HG02571 (cell line): Measurements from ENCODE around the gene MRPL40.
"Not testable (repeated sequence)": the region's sequence is repeated elsewhere in the genome, so short reads cannot be mapped to it uniquely, and the experiment has no call there.

Experiments used
- ATAC-seq: cut with Tn5 transposase; IDR thresholded peaks from one replicate; pipeline ENCODE4 v1.9.1; 2021; ENCODE audit warnings: mild to moderate bottlenecking, moderate library complexity; ENCODE audit not compliant: unreplicated experiment

Gene MRPL40

DNA sequence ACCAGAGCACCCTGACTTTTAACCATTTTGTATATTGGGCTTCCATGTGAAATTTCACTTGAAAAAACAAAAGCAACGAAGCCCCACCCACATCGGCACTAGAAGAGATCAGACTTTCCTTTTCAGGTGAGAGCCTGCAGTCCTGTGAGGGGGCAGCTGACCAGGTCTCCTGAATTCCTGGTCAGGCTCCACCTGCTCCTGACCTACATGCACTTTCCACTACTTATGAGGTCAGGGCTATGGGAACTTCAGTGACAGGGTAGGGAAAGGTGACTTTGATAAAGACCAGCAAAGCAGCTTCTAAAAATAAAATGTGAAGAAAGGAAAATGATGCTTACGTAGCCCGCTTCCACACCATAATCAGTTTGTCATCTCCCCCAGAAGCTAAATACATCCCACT lies 25.5 kb upstream of the MRPL40 start:
- ATAC-seq: no peak

DNA sequence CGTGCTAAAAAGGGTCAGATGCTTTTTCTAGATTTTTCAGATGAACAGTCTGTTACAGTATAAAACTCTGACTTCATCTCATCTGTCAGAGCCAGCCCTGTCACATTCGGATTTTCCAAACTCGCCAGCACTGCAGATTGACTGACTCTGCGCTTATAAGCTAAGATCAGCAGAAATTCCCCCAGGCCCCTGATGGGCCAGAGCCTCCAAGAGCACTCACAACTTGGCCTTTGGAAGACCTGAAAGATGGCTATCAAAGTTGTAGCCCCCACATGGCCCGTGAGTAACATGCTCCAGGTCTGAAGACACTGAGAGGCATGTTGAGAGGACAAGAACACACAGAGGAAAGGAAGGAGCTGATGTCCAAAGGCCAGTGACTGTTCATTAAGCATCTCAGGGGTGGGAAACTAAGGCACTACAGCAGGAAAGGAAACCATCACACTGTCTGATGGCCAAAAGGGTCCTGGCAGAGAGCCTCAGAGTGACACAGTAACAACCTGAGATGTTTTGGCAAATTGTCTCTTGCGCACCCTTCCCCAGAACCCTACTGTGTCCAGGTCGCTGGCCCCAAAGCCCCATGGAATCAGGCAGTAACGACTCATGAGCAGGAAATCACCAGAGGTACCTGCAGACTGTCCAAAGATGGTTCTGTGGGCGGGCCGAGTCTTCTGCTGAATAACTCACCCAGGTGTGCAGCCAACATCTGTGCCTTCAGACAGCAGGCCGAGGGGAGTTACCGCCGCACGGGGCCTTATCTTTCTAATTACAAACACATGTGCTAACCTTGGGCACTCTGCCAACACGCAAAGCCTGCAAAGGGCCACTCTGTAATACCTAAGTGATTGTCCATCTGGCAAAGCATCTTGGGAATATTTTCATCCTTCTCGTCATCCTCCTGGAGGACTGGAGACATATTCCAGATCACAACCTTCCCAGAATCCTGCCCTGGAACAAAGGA lies 24.4 kb upstream of the MRPL40 start:
- no peak for ATAC-seq

- ATAC-seq: no peak
Measured at GRCh38 chr22:19410941-19411689, 21.2 kb upstream of the MRPL40 start.

- no peak for ATAC-seq
Measured at GRCh38 chr22:19411690-19412045, 20.7 kb upstream of the MRPL40 start.

- ATAC-seq: no peak
Measured at GRCh38 chr22:19412478-19412877, 19.9 kb upstream of the MRPL40 start.

GRCh38 chr22:19412923-19413322 lies 19.4 kb upstream of the MRPL40 start:
- no peak for ATAC-seq

- ATAC-seq: no peak
Measured at GRCh38 chr22:19419086-19419463, 13.3 kb upstream of the MRPL40 start.

DNA sequence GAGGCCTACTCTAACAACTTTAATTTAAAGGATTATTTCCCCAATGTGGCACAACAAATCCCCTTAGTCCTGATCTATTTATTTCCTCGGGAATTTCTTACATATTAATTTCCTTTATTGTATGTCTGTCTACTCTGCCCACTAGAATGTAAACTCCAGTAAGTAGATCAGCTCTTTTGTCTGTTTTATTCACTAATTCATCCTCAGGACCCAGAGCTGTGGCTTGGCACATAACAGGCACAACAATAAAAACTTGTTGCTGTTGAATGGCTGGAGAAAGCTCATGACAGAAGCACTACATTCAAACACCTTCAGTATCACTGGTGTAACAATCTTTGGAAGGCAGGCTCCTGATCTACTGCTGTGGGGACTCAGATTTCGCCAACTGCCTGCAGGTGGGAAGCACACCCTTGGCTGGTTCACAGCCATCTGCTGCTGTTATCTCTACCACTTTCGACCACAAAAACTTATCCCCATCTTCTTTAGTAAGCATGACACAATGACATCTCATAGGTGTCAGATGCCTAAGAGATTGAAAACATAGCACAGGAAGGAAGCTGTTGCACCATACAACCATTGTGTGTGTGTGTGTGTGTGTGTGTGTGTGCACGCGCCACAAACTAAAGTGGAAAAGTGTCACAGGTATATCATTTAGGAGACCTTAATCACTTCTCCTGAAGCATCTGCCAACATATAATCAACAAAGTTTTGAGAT lies 12.7 kb upstream of the MRPL40 start:
- no peak for ATAC-seq

DNA sequence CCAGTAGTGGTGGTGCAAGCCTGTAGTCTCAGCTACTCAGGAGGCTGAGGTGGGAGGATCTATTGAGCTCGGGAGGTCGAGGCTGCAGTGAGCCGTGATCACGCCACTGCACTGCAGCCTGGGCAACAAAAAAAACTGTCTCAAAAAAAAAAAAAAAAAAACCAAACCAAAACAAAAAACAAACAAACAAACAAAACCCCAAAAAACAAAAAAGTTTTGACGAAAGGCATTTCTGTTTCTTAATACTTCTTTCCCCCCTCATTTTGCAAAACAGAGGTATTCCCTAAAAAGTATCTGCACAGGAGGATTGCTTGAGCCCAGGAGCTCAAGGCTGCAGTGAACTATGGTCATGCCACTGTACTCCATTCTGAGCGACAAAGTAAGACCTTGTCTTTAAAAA lies 12.0 kb upstream of the MRPL40 start:
- no peak for ATAC-seq

- no peak for ATAC-seq
Measured at GRCh38 chr22:19422440-19423301, 9.7 kb upstream of the MRPL40 start.

DNA sequence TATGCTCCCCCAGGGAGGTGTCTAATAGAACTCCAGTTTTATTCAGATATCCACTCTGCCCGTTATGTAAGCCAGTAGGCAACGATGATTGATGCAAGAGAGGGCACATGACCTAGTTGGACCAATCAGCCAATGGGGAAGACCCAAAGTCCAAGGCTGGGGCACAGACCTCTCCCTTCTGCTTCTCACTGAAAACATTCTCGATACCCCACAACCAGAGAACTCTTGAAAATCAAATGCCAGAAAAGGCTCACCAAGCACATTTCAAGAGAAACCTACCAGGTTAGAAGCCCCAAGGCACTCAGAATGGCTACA lies 8.2 kb upstream of the MRPL40 start:
- ATAC-seq: no peak

- ATAC-seq: no peak
Measured at GRCh38 chr22:19429950-19430889, 2.1 kb upstream of the MRPL40 start.

GRCh38 chr22:19430890-19431541 lies 1.3 kb upstream of the MRPL40 start:
- ATAC-seq: no peak

DNA sequence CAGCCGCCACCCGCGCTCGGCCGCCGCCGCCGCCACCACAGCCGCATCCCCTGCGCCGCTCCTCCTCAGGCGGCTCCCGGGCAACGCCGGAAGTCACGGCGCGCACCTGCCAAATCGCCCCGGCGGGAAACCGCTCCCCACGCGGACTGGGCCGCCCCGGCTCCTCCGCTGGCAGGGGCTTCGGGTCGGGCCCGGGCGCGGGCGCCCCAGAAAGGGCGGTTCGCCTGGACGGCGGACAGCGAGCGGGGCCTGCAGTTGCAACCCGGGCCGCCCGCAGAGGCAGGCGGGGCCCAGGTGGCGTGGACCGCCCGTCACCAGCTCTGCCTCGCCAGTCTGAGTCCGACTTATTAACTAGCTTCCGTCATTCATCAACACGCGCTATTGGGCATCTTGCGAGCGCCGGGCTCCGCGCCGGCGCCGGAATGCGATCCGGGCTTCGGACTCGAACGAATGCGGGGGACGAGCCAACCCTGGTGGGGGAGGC lies 654 bp upstream of the MRPL40 start, which contains the start of gene HIRA:
Gene HIRA, minus strand, starts transcription at position 85 of the 484 bp plus-strand sequence. CDS start 257 bp downstream, outside the sequence.
- ATAC-seq: peak; percentile 40

DNA sequence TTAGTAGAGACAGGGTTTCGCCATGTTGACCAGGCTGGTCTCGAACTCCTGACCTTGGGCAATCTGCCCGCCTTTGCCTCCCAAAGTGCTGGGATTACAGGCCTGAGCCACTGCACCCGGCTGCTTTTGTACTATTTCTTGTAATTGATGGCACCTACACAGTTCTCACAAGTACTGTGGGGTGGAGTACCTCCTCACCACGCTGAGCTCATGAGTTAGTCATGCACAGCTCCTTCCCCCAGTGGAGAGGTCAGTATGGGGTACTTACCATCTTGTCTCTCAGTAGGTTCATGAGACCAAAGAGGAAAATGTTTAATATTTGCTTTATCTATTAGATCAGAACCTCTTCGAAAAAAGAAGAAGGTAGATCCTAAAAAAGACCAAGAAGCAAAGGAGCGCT lies 2.1 kb downstream of the MRPL40 start:
- ATAC-seq: no peak

DNA sequence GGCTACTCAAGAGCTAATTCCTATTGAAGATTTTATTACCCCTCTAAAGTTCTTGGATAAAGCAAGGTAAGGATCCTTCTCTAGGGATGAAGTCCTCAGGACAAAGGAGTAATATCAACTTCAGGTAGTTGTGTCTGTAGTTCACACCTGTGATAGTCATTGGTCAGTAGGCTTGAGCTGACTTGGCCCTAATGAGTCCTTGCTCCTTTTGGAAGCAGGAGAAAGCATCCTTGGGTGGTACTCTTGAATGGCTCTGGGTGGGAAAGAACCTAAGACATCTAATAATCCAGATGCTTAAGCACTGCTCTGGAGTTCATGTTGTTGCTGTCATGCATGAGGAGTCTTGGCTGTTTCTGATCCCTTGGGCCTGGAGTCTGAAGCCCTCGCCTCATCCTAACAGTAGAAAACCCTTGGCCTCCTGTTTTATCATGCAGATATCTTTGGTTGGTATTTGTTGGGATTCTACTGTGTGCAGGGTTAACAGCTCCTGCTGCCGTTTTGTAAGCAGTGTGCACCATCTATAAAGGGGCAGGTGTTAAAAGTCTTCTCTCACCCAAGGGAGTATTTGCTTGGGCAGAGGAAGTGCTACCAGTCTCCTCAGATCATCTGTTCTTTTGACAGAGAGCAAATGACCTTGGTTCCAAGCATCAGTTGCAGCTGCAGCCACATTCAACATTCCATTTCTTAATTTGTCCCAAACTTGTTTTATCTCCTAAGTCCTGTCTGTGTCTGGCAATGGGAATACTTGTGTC lies 2.7 kb downstream of the MRPL40 start:
- ATAC-seq: no peak

DNA sequence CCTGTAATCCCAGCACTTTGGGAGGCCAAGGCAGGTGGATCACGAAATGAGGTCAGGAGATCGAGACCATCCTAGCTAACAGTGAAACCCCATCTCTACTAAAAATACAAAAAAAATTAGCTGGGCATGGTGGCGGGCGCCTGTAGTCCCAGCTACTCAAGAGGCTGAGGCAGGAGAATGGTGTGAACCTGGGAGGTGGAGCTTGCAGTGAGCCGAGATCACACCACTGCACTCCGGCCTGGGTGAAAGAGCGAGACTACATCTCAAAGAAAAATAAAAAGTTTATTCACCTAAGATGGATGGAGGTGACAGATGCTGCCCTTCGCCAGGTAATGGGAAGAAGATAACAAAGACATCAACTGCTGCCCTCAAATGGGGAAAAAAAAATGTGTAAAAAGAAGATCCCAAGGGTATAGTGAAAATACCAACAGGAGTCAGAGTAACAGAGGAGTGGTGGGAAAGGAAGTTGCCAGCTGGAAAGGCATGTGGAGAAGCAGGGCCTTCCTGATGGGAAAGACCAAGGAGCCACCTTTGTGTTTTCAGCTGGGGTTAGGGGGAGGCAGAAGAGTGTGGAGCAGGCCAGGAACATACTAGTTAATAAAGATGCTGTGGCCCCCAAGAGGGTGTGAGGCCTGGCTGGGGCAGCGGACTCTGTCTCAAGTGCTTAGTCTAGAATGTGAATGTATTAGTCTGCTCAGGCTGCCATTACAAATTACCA lies 4.3 kb downstream of the MRPL40 start:
- not testable (repeated sequence) for ATAC-seq
